Lung (tissue), 12 donors: ENCODE data around the gene ATN1. TPM values are rescaled to one million over a fixed set of nuclear protein-coding genes. Genes with fewer than 3 reads are reported as not detected.

Experiments used
- ATAC-seq: fragments of 200-7000 bp; cut with Tn5 transposase; one replicate; pipeline ENCODE4 v1.9.1; 2020; ENCODE audit warnings: moderate number of reproducible peaks; ENCODE audit not compliant: insufficient read depth, low FRiP score
- DNase-seq, 3 donors: peaks; one replicate each; pipeline ENCODE4 v3.0.0-alpha.2; 2013 to 2017
- H3K27ac ChIP-seq, 2 donors: one replicate each; pipeline ENCODE4 v1.5.1; 2013; ENCODE audit warnings: mild to moderate bottlenecking in 2 of 2, moderate library complexity in 2 of 2, control low read depth in 1 of 2, inconsistent platforms in 1 of 2, low read depth in 1 of 2, low read length in 1 of 2
- H3K27me3 ChIP-seq, 3 donors: one replicate each; pipeline ENCODE4 v1.5.1; 2013; ENCODE audit warnings: low read length in 2 of 3; ENCODE audit not compliant: control insufficient read depth in 3 of 3, insufficient read depth in 3 of 3
- H3K36me3 ChIP-seq, 4 donors: one replicate each; pipeline ENCODE4 v1.5.1; 2013; ENCODE audit warnings: low read length in 4 of 4, mild to moderate bottlenecking in 1 of 4, moderate library complexity in 1 of 4; ENCODE audit not compliant: control insufficient read depth in 4 of 4, insufficient read depth in 4 of 4
- H3K4me1 ChIP-seq, 5 donors: one replicate each; pipeline ENCODE4 v1.5.1; 2013; ENCODE audit warnings: low read length in 5 of 5, mild to moderate bottlenecking in 2 of 5, moderate library complexity in 1 of 5; ENCODE audit not compliant: control insufficient read depth in 5 of 5, insufficient read depth in 5 of 5
- H3K4me3 ChIP-seq: one replicate; pipeline ENCODE4 v1.5.1; 2013; ENCODE audit warnings: mild to moderate bottlenecking, control low read depth, moderate library complexity
- H3K9ac ChIP-seq, 2 donors: one replicate each; pipeline ENCODE4 v1.5.1; 2013; ENCODE audit warnings: low read length in 2 of 2, control low read depth in 1 of 2; ENCODE audit not compliant: insufficient read depth in 1 of 2
- H3K9me3 ChIP-seq, 4 donors: one replicate each; pipeline ENCODE4 v1.5.1; 2013; ENCODE audit warnings: low read length in 3 of 4, mild to moderate bottlenecking in 1 of 4, moderate library complexity in 1 of 4; ENCODE audit not compliant: control insufficient read depth in 4 of 4, insufficient read depth in 3 of 4
- WGBS, 2 donors: extraction: QIAGEN DNeasy Blood & Tissue Kit; methylation state at CpG; one replicate each; pipeline ENCODE4 v1.1.7; 2013; 5-methylcytosine and 5-hydroxymethylcytosine counted together
- polyA plus RNA-seq, 2 donors: library from polyadenylated mRNA; stranded (reverse); fragments of 200-250 nt; gene quantifications; one replicate each; pipeline ENCODE4 v1.2.1, GENCODE V29; 2013
- total RNA-seq, 2 donors: library from RNA; depleted of rRNA in 1 of 2; stranded (reverse); fragments of >200 nt in 1 of 2; gene quantifications; one replicate each; pipeline ENCODE4 v1.2.1, GENCODE V29; 2014 to 2021
- TF ChIP-seq, protein P1 (sequence below): IDR thresholded peaks from 2 replicates; pipeline ENCODE4 v1.5.1; 2012; ENCODE audit warnings: mild to moderate bottlenecking; ENCODE audit errors: control extremely low read depth, extremely low read depth
- donor health status: control.
- donor health status: control.
- donor health status: Bipolar disorder and iron deficiency.
- donor health status: healthy.
- donor health status: DM: yes; HTN: yes; CAD: no.

ATN1 gene
- total and polyA plus RNA-seq, 4 donors = 63.5 to 113 (median 79.8) TPM

- peaks cover 3 to 29% (median 11%) of the 10 kb centered on the region in 5 donors for H3K4me1 ChIP-seq
- H3K27ac ChIP-seq = peak overlapping the region; percentile 83 to 85
- H3K9ac ChIP-seq = no peak overlapping the region
- 13 to 31% methylated on average over 27 to 36 of the region's 36 CpGs for WGBS, 2 donors
- ATAC-seq (no peak), DNase-seq (peak in 2 of 3 donors; percentile 50 to 62)
- peaks cover 0 to 49% (median 40%) of the 10 kb centered on the region in 4 donors for H3K36me3 ChIP-seq
- TF ChIP-seq, protein P1, sequence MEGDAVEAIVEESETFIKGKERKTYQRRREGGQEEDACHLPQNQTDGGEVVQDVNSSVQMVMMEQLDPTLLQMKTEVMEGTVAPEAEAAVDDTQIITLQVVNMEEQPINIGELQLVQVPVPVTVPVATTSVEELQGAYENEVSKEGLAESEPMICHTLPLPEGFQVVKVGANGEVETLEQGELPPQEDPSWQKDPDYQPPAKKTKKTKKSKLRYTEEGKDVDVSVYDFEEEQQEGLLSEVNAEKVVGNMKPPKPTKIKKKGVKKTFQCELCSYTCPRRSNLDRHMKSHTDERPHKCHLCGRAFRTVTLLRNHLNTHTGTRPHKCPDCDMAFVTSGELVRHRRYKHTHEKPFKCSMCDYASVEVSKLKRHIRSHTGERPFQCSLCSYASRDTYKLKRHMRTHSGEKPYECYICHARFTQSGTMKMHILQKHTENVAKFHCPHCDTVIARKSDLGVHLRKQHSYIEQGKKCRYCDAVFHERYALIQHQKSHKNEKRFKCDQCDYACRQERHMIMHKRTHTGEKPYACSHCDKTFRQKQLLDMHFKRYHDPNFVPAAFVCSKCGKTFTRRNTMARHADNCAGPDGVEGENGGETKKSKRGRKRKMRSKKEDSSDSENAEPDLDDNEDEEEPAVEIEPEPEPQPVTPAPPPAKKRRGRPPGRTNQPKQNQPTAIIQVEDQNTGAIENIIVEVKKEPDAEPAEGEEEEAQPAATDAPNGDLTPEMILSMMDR = no peak
- H3K4me3 ChIP-seq = no peak overlapping the region
- no peaks in the 10 kb centered on the region for H3K9me3 ChIP-seq
- no peaks in the 10 kb centered on the region for H3K27me3 ChIP-seq
These were observed 9.1 kb downstream of the ATN1 start for GRCh38 chr12:6936636-6937480.

DNA sequence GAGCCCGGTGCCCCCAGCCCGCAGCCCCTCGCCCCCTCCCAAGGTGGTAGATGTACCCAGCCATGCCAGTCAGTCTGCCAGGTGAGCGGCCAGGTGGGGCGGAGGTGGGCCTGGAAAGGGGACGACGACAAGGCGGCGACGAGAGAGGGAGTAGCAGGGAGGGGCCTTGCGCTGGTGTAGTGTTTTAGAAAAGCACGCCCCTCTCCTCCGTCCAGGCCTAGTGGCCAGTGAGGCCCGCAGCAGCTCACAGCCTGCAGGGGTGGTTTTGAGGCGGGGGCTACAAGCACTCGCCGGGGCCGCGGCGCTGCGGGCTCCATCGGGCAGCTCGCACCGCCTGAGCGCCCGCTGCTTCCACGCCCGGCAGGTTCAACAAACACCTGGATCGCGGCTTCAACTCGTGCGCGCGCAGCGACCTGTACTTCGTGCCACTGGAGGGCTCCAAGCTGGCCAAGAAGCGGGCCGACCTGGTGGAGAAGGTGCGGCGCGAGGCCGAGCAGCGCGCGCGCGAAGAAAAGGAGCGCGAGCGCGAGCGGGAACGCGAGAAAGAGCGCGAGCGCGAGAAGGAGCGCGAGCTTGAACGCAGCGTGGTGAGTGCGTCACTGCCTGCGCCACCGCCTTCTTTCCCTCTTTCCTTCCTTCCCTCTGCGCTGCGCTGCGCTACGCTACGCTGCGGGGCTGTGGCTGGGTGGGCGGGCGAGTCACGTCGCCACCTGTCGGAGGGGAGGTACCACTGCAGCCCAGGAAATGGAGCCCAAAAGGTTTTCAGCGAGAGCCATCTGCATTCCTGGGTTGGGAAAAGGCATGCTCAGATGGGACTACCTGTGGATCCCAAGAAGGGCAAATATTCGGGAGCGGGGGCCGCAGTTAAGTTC lies 10.0 kb downstream of the ATN1 start:
- no peaks in the 10 kb centered on the region for H3K9me3 ChIP-seq
- peak overlapping the region; percentile 50 for H3K4me3 ChIP-seq
- TF ChIP-seq, protein P1 = peak; percentile 90
- peak overlapping the region; percentile 60 to 70 for H3K9ac ChIP-seq
- peaks cover 0 to 49% (median 40%) of the 10 kb centered on the region in 4 donors for H3K36me3 ChIP-seq
- peak; percentile 96 to 98 (median 97) for DNase-seq
- H3K27ac ChIP-seq = peak overlapping the region; percentile 83 to 85
- peaks cover 3 to 29% (median 11%) of the 10 kb centered on the region in 5 donors for H3K4me1 ChIP-seq
- H3K27me3 ChIP-seq = no peaks in the 10 kb centered on the region
- 1% methylated on average over 67 to 80 of the region's 80 CpGs for whole genome bisulfite sequencing, 2 donors
- peak; percentile 93 for ATAC-seq

DNA sequence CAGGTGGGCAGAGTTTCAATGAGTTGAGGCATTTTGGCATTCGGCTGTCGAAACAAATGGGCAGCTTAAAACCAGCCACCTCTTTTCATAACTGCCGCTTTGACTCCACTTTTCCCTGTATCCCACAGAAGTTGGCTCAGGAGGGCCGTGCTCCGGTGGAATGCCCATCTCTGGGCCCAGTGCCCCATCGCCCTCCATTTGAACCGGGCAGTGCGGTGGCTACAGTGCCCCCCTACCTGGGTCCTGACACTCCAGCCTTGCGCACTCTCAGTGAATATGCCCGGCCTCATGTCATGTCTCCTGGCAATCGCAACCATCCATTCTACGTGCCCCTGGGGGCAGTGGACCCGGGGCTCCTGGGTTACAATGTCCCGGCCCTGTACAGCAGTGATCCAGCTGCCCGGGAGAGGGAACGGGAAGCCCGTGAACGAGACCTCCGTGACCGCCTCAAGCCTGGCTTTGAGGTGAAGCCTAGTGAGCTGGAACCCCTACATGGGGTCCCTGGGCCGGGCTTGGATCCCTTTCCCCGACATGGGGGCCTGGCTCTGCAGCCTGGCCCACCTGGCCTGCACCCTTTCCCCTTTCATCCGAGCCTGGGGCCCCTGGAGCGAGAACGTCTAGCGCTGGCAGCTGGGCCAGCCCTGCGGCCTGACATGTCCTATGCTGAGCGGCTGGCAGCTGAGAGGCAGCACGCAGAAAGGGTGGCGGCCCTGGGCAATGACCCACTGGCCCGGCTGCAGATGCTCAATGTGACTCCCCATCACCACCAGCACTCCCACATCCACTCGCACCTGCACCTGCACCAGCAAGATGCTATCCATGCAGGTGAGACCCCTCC lies 10.8 kb downstream of the ATN1 start:
- H3K9ac ChIP-seq = peak overlapping the region; percentile 0 to 46
- H3K4me1 ChIP-seq = peaks cover 5 to 31% (median 11%) of the 10 kb centered on the region in 5 donors
- DNase-seq = no peak

More for the DNA sequence above, 10.8 kb downstream of the ATN1 start:
- Histone ChIP-seq H3K4me3 (no peak overlapping the region), H3K27me3 (no peaks in the 10 kb centered on the region), H3K9me3 (no peaks in the 10 kb centered on the region), H3K36me3 (peaks cover 0 to 48% (median 39%) of the 10 kb centered on the region in 4 donors), H3K27ac (peak overlapping the region; percentile 24 to 83)
- WGBS, 2 donors = 83 to 87% methylated on average over 32 of the region's 32 CpGs
- TF ChIP-seq, protein P1 = no peak
- no peak for ATAC-seq
